GM10248 (cell line): ENCODE data around the gene KSR1.

Experiments
- CTCF ChIA-PET: fragments of 300-600 bp; sonication (Branson Sonifier 250); formaldehyde crosslinking; extraction: SDS; loops from one replicate; lab custom pipeline; 2021; ENCODE audit warnings: antibody characterized with exemption; lab: Yijun Ruan, JAX
- POLR2A ChIA-PET: fragments of 350-650 bp; sonication (Branson Sonifier 250); formaldehyde crosslinking; extraction: SDS; loops from one replicate; lab custom pipeline; 2020; ENCODE audit warnings: antibody characterized with exemption; lab: Yijun Ruan, JAX
- DNase-seq: peaks from one replicate; pipeline ENCODE4 v3.0.0; 2012; ENCODE audit errors: extremely low spot score
- TF ChIP-seq, protein P1 (sequence below): IDR thresholded peaks from 2 replicates; pipeline ENCODE4 v1.5.1; 2012; ENCODE audit warnings: mild to moderate bottlenecking, low read depth; ENCODE audit errors: extremely low read depth, missing control alignments, control extremely low read depth

KSR1 gene

DNA sequence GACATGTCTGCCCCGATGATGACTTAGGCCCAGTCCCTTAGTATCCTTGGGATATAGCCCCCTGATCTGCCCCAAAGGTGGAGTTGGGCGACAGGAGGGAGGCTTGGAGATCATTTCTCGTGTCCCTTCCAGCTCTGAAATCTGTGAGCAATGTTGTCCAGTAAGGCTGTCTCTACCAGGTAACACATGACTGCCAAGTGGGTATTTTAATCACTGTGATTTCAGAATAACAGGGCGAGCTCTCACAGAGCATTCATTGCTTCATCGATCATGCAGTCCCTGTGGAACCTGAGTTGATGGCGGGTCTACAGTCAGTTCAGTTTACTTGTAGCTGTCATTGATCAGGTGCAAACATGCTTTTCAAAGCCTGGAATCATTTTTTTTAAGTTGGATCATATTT, 39.2 kb downstream of the KSR1 start:
- TF ChIP-seq, protein P1, sequence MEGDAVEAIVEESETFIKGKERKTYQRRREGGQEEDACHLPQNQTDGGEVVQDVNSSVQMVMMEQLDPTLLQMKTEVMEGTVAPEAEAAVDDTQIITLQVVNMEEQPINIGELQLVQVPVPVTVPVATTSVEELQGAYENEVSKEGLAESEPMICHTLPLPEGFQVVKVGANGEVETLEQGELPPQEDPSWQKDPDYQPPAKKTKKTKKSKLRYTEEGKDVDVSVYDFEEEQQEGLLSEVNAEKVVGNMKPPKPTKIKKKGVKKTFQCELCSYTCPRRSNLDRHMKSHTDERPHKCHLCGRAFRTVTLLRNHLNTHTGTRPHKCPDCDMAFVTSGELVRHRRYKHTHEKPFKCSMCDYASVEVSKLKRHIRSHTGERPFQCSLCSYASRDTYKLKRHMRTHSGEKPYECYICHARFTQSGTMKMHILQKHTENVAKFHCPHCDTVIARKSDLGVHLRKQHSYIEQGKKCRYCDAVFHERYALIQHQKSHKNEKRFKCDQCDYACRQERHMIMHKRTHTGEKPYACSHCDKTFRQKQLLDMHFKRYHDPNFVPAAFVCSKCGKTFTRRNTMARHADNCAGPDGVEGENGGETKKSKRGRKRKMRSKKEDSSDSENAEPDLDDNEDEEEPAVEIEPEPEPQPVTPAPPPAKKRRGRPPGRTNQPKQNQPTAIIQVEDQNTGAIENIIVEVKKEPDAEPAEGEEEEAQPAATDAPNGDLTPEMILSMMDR = no peak
- POLR2A ChIA-PET = no interaction called here
- DNase-seq = peak; percentile 45
- CTCF ChIA-PET = interaction anchor here (0.9 to 3.0 kb wide), 8 partner anchors 14 to 107 kb away, joined by 3 to 20 read pairs (median 4); no protein-coding TSS in a partner anchor

DNA sequence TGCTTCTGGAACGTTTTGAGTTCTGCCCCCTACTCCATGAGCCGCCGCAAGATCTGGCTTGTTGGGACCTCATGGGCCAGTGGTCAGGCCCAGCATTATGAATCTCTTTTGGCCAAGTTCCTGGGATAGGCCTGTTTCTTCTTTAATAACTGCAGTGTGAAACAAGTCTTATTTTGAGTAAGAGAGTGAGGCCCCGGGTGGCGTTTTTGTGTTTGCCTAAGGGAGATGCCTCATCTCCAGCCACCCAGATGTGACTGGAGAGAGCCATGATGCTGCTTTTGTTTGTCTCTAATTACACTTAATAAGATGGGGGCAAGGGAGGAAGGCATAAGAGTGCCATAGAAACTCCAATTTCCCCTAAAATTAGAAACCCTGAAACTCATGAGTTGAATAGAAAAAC, 39.8 kb downstream of the KSR1 start:
- ChIA-PET POLR2A (no interaction called here), CTCF (interaction anchor here (0.9 to 3.0 kb wide), 8 partner anchors 14 to 106 kb away, joined by 3 to 20 read pairs (median 4); no protein-coding TSS in a partner anchor)
- peak; percentile 45 for DNase-seq
- TF ChIP-seq, protein P1 = no peak

DNA sequence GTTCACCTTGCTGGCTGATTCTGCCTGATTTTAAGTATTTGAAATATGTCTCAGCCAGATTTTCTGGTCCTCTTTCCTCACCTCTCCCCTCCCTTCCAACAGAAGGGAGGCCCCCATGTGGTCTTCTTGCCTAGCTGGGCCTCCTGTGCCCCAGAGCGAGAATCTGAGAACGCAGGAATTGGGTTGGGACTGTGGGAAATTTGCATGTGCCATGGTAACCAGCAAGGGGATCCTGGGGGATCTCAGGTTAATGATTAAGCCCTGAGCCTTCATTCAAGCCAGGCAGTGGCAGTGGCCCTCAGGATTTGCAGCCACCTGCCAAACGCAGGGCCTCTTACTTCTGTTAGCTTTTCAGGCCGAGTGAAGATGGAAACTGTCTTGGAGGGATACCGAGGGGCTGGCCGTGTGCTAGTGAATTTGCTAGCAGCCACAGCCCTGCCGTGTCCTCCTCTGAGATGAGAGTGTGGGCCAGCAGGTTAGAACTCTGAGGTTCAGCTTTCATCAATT, 40.2 kb downstream of the KSR1 start:
- POLR2A ChIA-PET = interaction anchor here (0.7 kb wide), 1 partner anchor 105 kb away, joined by 3 read pairs; no protein-coding TSS in a partner anchor
- CTCF ChIA-PET = interaction anchor here (0.6 to 2.1 kb wide), 8 partner anchors 11 to 103 kb away, joined by 3 to 5 read pairs (median 3); no protein-coding TSS in a partner anchor
- TF ChIP-seq, protein P1 = no peak
- DNase-seq = peak; percentile 63

DNA sequence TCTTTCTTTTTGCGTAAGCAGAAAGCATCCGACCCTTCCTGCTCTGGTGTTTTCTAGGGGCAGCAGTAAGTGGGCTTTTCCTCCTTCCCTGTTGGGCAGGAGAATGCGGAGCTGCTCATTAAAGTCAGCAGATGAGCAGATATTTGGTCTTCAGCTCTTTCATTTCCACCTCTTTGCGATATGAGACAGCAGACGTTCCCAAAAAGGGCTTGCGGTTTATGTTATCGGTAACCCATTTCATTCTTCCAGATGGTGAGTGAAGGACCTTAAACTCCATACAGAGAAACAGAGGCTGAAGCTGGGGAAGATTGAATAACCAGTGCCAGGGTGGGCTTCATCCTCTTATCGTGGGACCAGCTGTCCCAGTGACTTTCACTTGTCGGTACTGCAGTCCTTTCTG, 40.7 kb downstream of the KSR1 start:
- TF ChIP-seq, protein P1 = no peak
- CTCF ChIA-PET = interaction anchor here (0.6 to 2.1 kb wide), 8 partner anchors 11 to 103 kb away, joined by 3 to 5 read pairs (median 3); no protein-coding TSS in a partner anchor
- POLR2A ChIA-PET = interaction anchor here (0.7 kb wide), 1 partner anchor 105 kb away, joined by 3 read pairs; no protein-coding TSS in a partner anchor
- no peak for DNase-seq

DNA sequence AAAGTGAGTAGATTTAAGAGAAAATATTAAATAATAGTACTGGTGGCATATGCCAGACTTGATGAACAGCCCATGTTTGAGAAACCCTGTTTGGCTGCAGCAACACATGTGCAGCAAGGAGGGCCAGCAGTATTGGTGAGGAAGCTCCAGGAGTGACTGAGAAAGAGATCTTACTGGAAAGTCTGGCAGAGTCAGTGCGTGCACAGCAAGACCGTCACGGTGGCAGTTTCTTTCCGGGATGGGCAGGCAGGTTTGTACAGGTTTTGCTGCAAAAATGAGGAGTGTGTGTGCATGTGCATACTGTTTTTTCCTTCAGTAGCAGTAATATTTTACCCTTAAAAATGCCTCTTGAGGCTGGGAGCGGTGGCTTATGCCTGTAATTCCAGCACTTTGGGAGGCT, 41.4 kb downstream of the KSR1 start:
- ChIA-PET POLR2A (interaction anchor here (0.7 kb wide), 2 partner anchors 78 to 165 kb away, joined by 8 read pairs; no protein-coding TSS in a partner anchor), CTCF (interaction anchor here (1.3 to 2.1 kb wide), 2 partner anchors 18 to 22 kb away, joined by 4 to 5 read pairs; no protein-coding TSS in a partner anchor)
- TF ChIP-seq, protein P1 = no peak
- DNase-seq = no peak

DNA sequence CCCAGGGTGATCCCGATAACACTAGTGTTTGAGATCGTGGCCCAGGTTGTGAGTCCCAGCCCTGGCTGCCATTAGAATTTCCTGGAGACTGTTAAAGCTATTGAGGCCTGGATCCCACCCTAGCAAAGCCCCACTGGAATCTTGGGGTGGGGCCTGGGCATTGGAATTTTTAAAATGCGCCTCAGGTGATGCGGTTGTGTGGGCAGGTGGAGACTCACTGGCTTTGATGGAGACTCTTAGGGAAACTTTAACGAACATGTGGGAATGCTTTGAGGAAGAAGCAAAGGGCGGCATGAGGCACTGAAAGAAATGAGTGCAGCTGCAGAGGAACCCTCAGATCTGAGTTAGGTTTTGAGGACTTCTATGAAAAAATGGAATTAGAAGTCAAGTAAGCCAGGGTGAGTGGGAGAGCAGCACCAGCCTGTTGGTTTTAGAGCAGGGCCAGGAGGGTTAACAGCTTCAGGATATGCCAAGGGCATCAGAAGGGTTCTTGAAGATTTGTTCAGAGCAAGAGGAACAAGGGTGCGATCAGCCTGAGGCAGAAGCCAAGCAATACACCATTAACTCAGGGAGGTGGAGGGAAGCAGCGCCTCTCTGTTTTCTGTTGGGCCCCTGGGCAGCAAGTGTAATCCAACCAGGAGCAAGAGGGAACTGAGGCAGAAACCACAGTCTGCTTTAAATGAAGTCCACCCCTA, 42.5 kb downstream of the KSR1 start:
- no peak for DNase-seq
- TF ChIP-seq, protein P1 = no peak
- ChIA-PET POLR2A (no interaction called here), CTCF (interaction anchor here (1.0 kb wide), 1 partner anchor 16 kb away, joined by 3 read pairs; no protein-coding TSS in a partner anchor)
